ENCODE data around the gene WDR33. TPM values are rescaled to one million over a fixed set of nuclear protein-coding genes. Genes with fewer than 3 reads are reported as not detected.
"Not testable (repeated sequence)": the region's sequence is repeated elsewhere in the genome, so short reads cannot be mapped to it uniquely, and the experiment has no call there.

The WDR33 gene
- total and polyA plus RNA-seq, 5 donors from 2014 or later: 31.5 to 71.4 (median 36.3) TPM

- Histone ChIP-seq H3K4me1 (ENCODE audit: control insufficient read depth, insufficient read depth, low read length, poor library complexity, severe bottlenecking) (no peaks in the 10 kb centered on the region), H3K36me3 (ENCODE audit: control insufficient read depth, insufficient read depth, low read length) (peaks cover 76% of the 10 kb centered on the region), H3K27me3 (ENCODE audit: control insufficient read depth, insufficient read depth, low read length) (no peaks in the 10 kb centered on the region), H3K27ac (ENCODE audit: insufficient read depth, low read length, poor library complexity, severe bottlenecking) (no peak overlapping the region), H3K4me3 (ENCODE audit: low read depth, low read length) (no peak overlapping the region), H3K9me3 (ENCODE audit: control insufficient read depth in 2 of 2, low read length in 2 of 2) (no peaks in the 10 kb centered on the region)
- Mint-ChIP-seq H3K4me1 (peaks cover 0 to 3% (median 0%) of the 10 kb centered on the region in 4 donors), H3K4me3 (no peak overlapping the region), H3K27me3 (no peaks in the 10 kb centered on the region), H3K9me3 (no peaks in the 10 kb centered on the region), H3K27ac (no peak overlapping the region), H3K36me3 (peaks cover 38% of the 10 kb centered on the region)
- no peak for ATAC-seq (ENCODE audit: low read depth in 2 of 2)
- DNase-seq: no peak
Measured at GRCh38 chr2:127762441-127762840, 48.5 kb downstream of the WDR33 start.

GRCh38 chr2:127759931-127760330 lies 51.0 kb downstream of the WDR33 start:
- Histone ChIP-seq H3K9me3 (ENCODE audit: control insufficient read depth in 2 of 2, low read length in 2 of 2) (no peaks in the 10 kb centered on the region), H3K4me1 (ENCODE audit: control insufficient read depth, insufficient read depth, low read length, poor library complexity, severe bottlenecking) (no peaks in the 10 kb centered on the region), H3K4me3 (ENCODE audit: low read depth, low read length) (no peak overlapping the region), H3K27me3 (ENCODE audit: control insufficient read depth, insufficient read depth, low read length) (no peaks in the 10 kb centered on the region), H3K27ac (ENCODE audit: insufficient read depth, low read length, poor library complexity, severe bottlenecking) (no peak overlapping the region), H3K36me3 (ENCODE audit: control insufficient read depth, insufficient read depth, low read length) (peaks cover 57% of the 10 kb centered on the region)
- Mint-ChIP-seq H3K27me3 (no peaks in the 10 kb centered on the region), H3K4me1 (peaks cover 0 to 3% (median 0%) of the 10 kb centered on the region in 4 donors), H3K36me3 (peaks cover 27% of the 10 kb centered on the region), H3K4me3 (no peak overlapping the region), H3K9me3 (no peaks in the 10 kb centered on the region), H3K27ac (peak overlapping the region in 1 of 3 donors; percentile 2)
- ATAC-seq (ENCODE audit: low read depth in 2 of 2): no peak
- DNase-seq: no peak

- Mint-ChIP-seq H3K9me3 (no peaks in the 10 kb centered on the region), H3K4me1 (peaks cover 0 to 11% (median 5%) of the 10 kb centered on the region in 4 donors), H3K27me3 (no peaks in the 10 kb centered on the region), H3K27ac (no peak overlapping the region), H3K4me3 (no peak overlapping the region), H3K36me3 (peaks cover 3% of the 10 kb centered on the region)
- H3K27ac ChIP-seq (ENCODE audit: insufficient read depth, low read length, poor library complexity, severe bottlenecking): no peak overlapping the region
- no peak for DNase-seq
- H3K4me1 ChIP-seq (ENCODE audit: control insufficient read depth, insufficient read depth, low read length, poor library complexity, severe bottlenecking): no peaks in the 10 kb centered on the region
- H3K4me3 ChIP-seq (ENCODE audit: low read depth, low read length): no peak overlapping the region
- H3K36me3 ChIP-seq (ENCODE audit: control insufficient read depth, insufficient read depth, low read length): peaks cover 15% of the 10 kb centered on the region
- ATAC-seq (ENCODE audit: low read depth in 2 of 2): no peak
- H3K27me3 ChIP-seq (ENCODE audit: control insufficient read depth, insufficient read depth, low read length): no peaks in the 10 kb centered on the region
- H3K9me3 ChIP-seq (ENCODE audit: control insufficient read depth in 2 of 2, low read length in 2 of 2): no peaks in the 10 kb centered on the region
Measured at GRCh38 chr2:127754186-127754585, 56.8 kb downstream of the WDR33 start.

- Mint-ChIP-seq H3K9me3 (no peaks in the 10 kb centered on the region), H3K4me3 (no peak overlapping the region), H3K4me1 (peaks cover 0 to 11% (median 6%) of the 10 kb centered on the region in 4 donors), H3K27ac (no peak overlapping the region), H3K27me3 (no peaks in the 10 kb centered on the region), H3K36me3 (peaks cover 3% of the 10 kb centered on the region)
- Histone ChIP-seq H3K36me3 (ENCODE audit: control insufficient read depth, insufficient read depth, low read length) (peaks cover 16% of the 10 kb centered on the region), H3K9me3 (ENCODE audit: control insufficient read depth in 2 of 2, low read length in 2 of 2) (no peaks in the 10 kb centered on the region), H3K27ac (ENCODE audit: insufficient read depth, low read length, poor library complexity, severe bottlenecking) (no peak overlapping the region), H3K4me1 (ENCODE audit: control insufficient read depth, insufficient read depth, low read length, poor library complexity, severe bottlenecking) (no peaks in the 10 kb centered on the region), H3K27me3 (ENCODE audit: control insufficient read depth, insufficient read depth, low read length) (no peaks in the 10 kb centered on the region), H3K4me3 (ENCODE audit: low read depth, low read length) (no peak overlapping the region)
- no peak for DNase-seq
- ATAC-seq (ENCODE audit: low read depth in 2 of 2): no peak
Measured at GRCh38 chr2:127753374-127753773, 57.6 kb downstream of the WDR33 start.

- Mint-ChIP-seq H3K4me1 (peaks cover 0 to 13% (median 8%) of the 10 kb centered on the region in 4 donors), H3K27ac (peak overlapping the region in 2 of 3 donors; percentile 41 to 56), H3K36me3 (peaks cover 22% of the 10 kb centered on the region)
- not testable (repeated sequence) for H3K27me3 ChIP-seq (ENCODE audit: control insufficient read depth, insufficient read depth, low read length); H3K27me3 Mint-ChIP-seq; H3K9me3 Mint-ChIP-seq; H3K4me3 ChIP-seq (ENCODE audit: low read depth, low read length); H3K4me1 ChIP-seq (ENCODE audit: control insufficient read depth, insufficient read depth, low read length, poor library complexity, severe bottlenecking); H3K27ac ChIP-seq (ENCODE audit: insufficient read depth, low read length, poor library complexity, severe bottlenecking); H3K9me3 ChIP-seq (ENCODE audit: control insufficient read depth in 2 of 2, low read length in 2 of 2); H3K4me3 Mint-ChIP-seq
- H3K36me3 ChIP-seq (ENCODE audit: control insufficient read depth, insufficient read depth, low read length): peaks cover 22% of the 10 kb centered on the region
- DNase-seq (peak in 1 of 3 donors; percentile 60), ATAC-seq (ENCODE audit: low read depth in 2 of 2) (peak; percentile 62 to 64)
Measured at GRCh38 chr2:127749537-127749936, 61.4 kb downstream of the WDR33 start.

GRCh38 chr2:127747621-127748020 lies 63.4 kb downstream of the WDR33 start:
- no peaks in the 10 kb centered on the region for H3K9me3 Mint-ChIP-seq
- H3K27ac Mint-ChIP-seq: no peak overlapping the region
- H3K36me3 ChIP-seq (ENCODE audit: control insufficient read depth, insufficient read depth, low read length): peaks cover 24% of the 10 kb centered on the region
- H3K27ac ChIP-seq (ENCODE audit: insufficient read depth, low read length, poor library complexity, severe bottlenecking): no peak overlapping the region
- H3K27me3 Mint-ChIP-seq: no peaks in the 10 kb centered on the region
- no peak for DNase-seq
- ATAC-seq (ENCODE audit: low read depth in 2 of 2): no peak
- no peak overlapping the region for H3K4me3 Mint-ChIP-seq
- peaks cover 8 to 18% (median 15%) of the 10 kb centered on the region in 4 donors for H3K4me1 Mint-ChIP-seq
- no peak overlapping the region for H3K4me3 ChIP-seq (ENCODE audit: low read depth, low read length)
- H3K27me3 ChIP-seq (ENCODE audit: control insufficient read depth, insufficient read depth, low read length): no peaks in the 10 kb centered on the region
- H3K9me3 ChIP-seq (ENCODE audit: control insufficient read depth in 2 of 2, low read length in 2 of 2): no peaks in the 10 kb centered on the region
- peaks cover 26% of the 10 kb centered on the region for H3K36me3 Mint-ChIP-seq
- no peaks in the 10 kb centered on the region for H3K4me1 ChIP-seq (ENCODE audit: control insufficient read depth, insufficient read depth, low read length, poor library complexity, severe bottlenecking)

- H3K27me3 Mint-ChIP-seq: no peaks in the 10 kb centered on the region
- peaks cover 24 to 27% (median 24%) of the 10 kb centered on the region in 4 donors for H3K4me1 Mint-ChIP-seq
- peaks cover 40% of the 10 kb centered on the region for H3K36me3 Mint-ChIP-seq
- H3K9me3 Mint-ChIP-seq: no peaks in the 10 kb centered on the region
- Histone ChIP-seq H3K36me3 (ENCODE audit: control insufficient read depth, insufficient read depth, low read length) (peaks cover 24% of the 10 kb centered on the region), H3K9me3 (ENCODE audit: control insufficient read depth in 2 of 2, low read length in 2 of 2) (no peaks in the 10 kb centered on the region), H3K4me3 (ENCODE audit: low read depth, low read length) (no peak overlapping the region), H3K4me1 (ENCODE audit: control insufficient read depth, insufficient read depth, low read length, poor library complexity, severe bottlenecking) (no peaks in the 10 kb centered on the region), H3K27ac (ENCODE audit: insufficient read depth, low read length, poor library complexity, severe bottlenecking) (no peak overlapping the region), H3K27me3 (ENCODE audit: control insufficient read depth, insufficient read depth, low read length) (no peaks in the 10 kb centered on the region)
- DNase-seq (no peak), ATAC-seq (ENCODE audit: low read depth in 2 of 2) (no peak)
- peak overlapping the region in 1 of 3 donors; percentile 57 for H3K27ac Mint-ChIP-seq
- no peak overlapping the region for H3K4me3 Mint-ChIP-seq
Measured at GRCh38 chr2:127743477-127744026, 67.4 kb downstream of the WDR33 start.

GRCh38 chr2:127740665-127741288 lies 70.2 kb downstream of the WDR33 start:
- H3K9me3 Mint-ChIP-seq: no peaks in the 10 kb centered on the region
- DNase-seq (peak in 1 of 3 donors; percentile 8), ATAC-seq (ENCODE audit: low read depth in 2 of 2) (no peak)
- peaks cover 35 to 45% (median 41%) of the 10 kb centered on the region in 4 donors for H3K4me1 Mint-ChIP-seq
- H3K36me3 Mint-ChIP-seq: peaks cover 33% of the 10 kb centered on the region
- no peaks in the 10 kb centered on the region for H3K27me3 ChIP-seq (ENCODE audit: control insufficient read depth, insufficient read depth, low read length)
- H3K4me3 ChIP-seq (ENCODE audit: low read depth, low read length): no peak overlapping the region
- H3K4me1 ChIP-seq (ENCODE audit: control insufficient read depth, insufficient read depth, low read length, poor library complexity, severe bottlenecking): peaks cover 4% of the 10 kb centered on the region
- no peaks in the 10 kb centered on the region for H3K27me3 Mint-ChIP-seq
- peaks cover 21% of the 10 kb centered on the region for H3K36me3 ChIP-seq (ENCODE audit: control insufficient read depth, insufficient read depth, low read length)
- H3K27ac ChIP-seq (ENCODE audit: insufficient read depth, low read length, poor library complexity, severe bottlenecking): no peak overlapping the region
- no peaks in the 10 kb centered on the region for H3K9me3 ChIP-seq (ENCODE audit: control insufficient read depth in 2 of 2, low read length in 2 of 2)
- H3K4me3 Mint-ChIP-seq: no peak overlapping the region
- H3K27ac Mint-ChIP-seq: peak overlapping the region in 2 of 3 donors; percentile 62 to 82
